ENCODE results near the gene CASTOR1.

GRCh38 chr22:30312053-30312452, 22.7 kb upstream of the CASTOR1 start:
- no peak for TF ChIP-seq GATA2 (IDR thresholded peaks at IDR 0.05; ENCODE audit: low read depth, low read length)
- no peak for TF ChIP-seq GATA3 (IDR thresholded peaks at IDR 0.05; ENCODE audit: low read depth, low read length)
